ENCODE data around the gene SLC15A2. TPM values are rescaled to one million over a fixed set of nuclear protein-coding genes. Genes with fewer than 3 reads are reported as not detected.

SLC15A2 gene
- polyA plus RNA-seq, 1 donor, result 16.0 TPM

GRCh38 chr3:121979734-121980449, 85.7 kb downstream of the SLC15A2 start:
- no peak for DNase-seq

DNA sequence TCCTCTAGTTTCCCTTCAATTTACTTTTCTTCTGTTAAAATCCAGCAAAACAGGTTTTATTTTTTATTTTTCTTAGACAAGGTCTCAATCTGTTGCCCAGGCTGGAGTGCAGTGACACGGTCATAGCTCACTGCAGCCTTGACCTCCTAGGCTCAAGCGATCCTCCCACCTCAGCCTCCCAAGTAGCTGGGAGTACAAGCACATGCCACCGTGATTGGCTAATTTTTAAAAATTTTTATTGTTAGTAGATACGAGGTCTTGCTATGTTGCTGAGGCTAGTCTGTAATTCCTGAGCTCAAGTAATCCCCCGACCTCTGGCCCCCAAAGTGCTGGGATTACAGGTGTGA, 86.2 kb downstream of the SLC15A2 start:
- DNase-seq, result no peak

GRCh38 chr3:121981473-121981872, 87.3 kb downstream of the SLC15A2 start:
- DNase-seq, result no peak

GRCh38 chr3:121985846-121986245, 91.6 kb downstream of the SLC15A2 start:
- DNase-seq, result no peak

DNA sequence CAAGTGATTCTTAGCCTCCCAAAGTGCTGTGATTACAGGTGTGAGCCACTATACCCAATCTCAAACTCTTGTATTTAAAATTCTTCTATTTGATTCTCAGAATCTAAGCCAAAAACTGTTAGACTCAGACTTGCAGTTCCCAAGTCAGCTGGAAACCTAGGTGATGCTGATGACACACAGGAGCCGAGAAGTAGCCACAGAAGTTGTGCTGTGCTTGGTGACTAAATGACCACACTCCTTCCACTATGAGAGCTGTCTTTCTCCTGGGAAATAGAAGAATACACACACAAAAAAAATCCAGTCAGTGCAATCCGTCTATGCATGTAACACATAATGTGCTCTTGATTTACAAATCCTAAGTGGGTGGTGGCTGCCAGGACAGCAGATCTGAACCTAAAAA, 93.9 kb downstream of the SLC15A2 start:
- DNase-seq, result no peak

- no peak for DNase-seq
These were observed 95.7 kb downstream of the SLC15A2 start for GRCh38 chr3:121989943-121990342.

DNA sequence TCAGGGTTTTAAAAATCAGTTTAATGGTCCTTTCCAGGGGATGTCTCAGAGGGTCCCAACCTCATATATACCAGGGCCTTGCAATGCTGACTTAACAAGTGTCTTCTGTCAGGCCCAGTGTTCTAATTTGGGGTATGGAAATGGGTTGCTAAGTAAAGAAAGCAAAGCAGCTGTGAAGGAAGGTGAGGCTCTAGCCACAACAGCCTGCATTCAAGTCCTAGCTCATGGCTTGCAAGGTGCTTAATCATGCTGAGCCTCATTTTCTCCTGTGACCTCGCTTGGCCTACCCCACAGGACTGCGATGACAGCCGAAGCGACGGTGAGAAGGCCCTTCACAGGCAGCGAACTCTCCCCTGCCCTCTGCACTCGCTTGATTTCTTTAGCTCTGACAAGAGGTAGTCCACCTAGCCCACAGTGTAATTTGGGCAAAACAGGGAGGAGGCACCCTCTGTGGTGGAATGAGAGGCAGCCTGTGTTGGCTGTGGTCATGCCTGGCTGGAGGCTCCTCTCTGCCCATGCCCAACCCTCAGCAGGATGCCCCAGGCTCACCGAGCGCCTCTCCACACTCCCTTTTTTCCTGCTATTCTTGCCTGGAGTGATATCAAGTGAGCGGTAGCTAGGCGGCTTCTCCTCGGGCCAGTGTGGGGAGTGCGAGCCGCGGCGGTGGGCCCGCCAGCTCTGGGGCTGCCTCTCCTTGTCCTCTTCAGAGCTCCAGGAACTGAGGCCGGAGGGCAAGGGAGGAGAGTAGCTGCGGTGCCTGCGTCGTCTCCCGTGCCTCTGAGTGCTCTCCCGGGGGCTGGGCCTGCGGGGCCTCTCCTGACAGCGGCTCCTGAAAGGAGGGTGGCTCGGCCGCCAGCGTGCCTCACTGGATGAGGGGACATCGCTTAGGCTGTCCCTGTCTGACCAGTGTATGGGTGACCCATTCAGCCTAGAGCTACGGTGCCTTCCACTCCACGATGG, 98.7 kb downstream of the SLC15A2 start:
- no peak for DNase-seq

Other genes starting within 250 kb of the SLC15A2 start
- gene HCLS1, start 233.5 kb upstream of the SLC15A2 start, polyA plus RNA-seq (ENCODE audit: insufficient read length), result 5.9 TPM
- gene GOLGB1, start 144.7 kb upstream of the SLC15A2 start, polyA plus RNA-seq (ENCODE audit: insufficient read length), result 98.7 TPM
- gene IQCB1, start 59.3 kb upstream of the SLC15A2 start, polyA plus RNA-seq (ENCODE audit: insufficient read length), result 41.8 TPM
- 9.1 TPM for gene EAF2, start 59.2 kb upstream of the SLC15A2 start, polyA plus RNA-seq (ENCODE audit: insufficient read length)
- gene ILDR1, start 127.8 kb downstream of the SLC15A2 start, polyA plus RNA-seq (ENCODE audit: insufficient read length), result 7.4 TPM
- 1.3 TPM for gene CD86, start 161.0 kb downstream of the SLC15A2 start, polyA plus RNA-seq (ENCODE audit: insufficient read length)

Data from left kidney (tissue), 2 donors.